GM19099 (cell line): ENCODE measurements around the gene ADGRF5.

Experiments
- POLR2A ChIP-seq: IDR thresholded peaks from 3 replicates; pipeline ENCODE4 v1.6.1; 2011; ENCODE audit warnings: low read depth; ENCODE audit not compliant: insufficient read length; ENCODE audit errors: extremely low read depth

The ADGRF5 gene

DNA sequence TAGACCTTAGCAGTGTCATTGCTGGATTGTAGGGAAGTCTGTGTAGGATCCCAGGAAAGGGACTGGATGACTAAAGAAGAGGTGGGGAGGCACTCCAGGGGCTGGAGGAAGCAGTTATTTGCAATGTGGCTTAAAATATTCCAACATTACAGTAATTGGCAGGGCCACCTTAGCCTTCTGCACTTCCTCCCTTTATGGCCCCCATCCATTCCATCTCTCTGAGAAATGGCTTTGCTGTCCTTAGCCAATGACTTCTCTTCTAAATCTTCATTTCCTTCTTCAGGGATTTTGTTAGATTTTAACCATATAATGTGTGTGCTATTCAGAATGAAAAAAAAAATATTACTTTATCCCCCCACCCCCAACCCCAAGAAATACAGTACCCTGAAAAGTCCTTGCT, 6.4 kb downstream of the ADGRF5 start:
- TF ChIP-seq POLR2A, result no peak

GRCh38 chr6:46914279-46914810, 7.4 kb downstream of the ADGRF5 start:
- TF ChIP-seq POLR2A, result no peak

DNA sequence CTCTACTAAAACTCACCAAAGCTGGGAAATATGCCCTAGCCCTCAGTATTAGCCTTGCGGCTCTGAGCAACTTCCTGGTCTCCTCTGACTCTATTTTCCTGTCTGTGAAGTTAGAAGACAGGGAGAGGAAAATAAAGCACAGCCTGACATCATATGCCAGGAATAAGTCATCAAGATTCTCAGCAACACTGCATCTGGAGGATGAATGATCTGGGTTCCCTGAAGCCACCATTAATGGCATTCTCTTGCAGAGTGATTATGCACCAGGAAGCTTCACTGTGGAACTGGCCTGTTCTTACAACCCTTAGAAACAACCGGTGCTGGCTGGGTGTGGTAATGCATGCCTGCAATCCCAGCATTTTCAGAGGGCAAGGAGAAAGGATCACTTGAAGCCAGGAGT, 12.4 kb downstream of the ADGRF5 start:
- no peak for TF ChIP-seq POLR2A

GRCh38 chr6:46906776-46907175, 15.0 kb downstream of the ADGRF5 start:
- no peak for TF ChIP-seq POLR2A

GRCh38 chr6:46904117-46904516, 17.6 kb downstream of the ADGRF5 start:
- no peak for TF ChIP-seq POLR2A

GRCh38 chr6:46903175-46903574, 18.6 kb downstream of the ADGRF5 start:
- no peak for TF ChIP-seq POLR2A

DNA sequence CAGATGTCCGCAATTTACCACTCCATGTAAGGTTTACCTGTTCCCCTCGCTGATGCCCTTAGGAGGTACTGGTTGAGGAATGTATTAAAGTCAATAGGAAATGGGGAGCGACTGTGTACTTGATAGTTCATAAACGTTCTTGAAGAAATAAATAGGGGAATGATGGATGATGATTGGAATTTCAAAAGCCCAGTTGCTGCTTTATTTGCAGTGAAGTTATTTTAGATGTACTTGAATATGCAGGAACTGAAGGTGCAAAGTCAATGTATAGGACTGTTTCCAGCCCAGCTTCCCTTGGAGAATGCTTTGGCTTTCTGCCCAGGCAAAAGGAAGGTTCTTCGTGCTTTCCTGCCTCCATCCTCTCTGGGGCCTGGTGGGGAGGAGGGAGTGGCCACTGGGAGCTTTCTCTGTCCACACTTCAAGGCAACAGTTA, 19.8 kb downstream of the ADGRF5 start:
- TF ChIP-seq POLR2A, result no peak

GRCh38 chr6:46900266-46900665, 21.5 kb downstream of the ADGRF5 start:
- TF ChIP-seq POLR2A, result no peak

- no peak for TF ChIP-seq POLR2A
These were observed 22.1 kb downstream of the ADGRF5 start for GRCh38 chr6:46899659-46900058.

- no peak for TF ChIP-seq POLR2A
These were observed 23.7 kb downstream of the ADGRF5 start for GRCh38 chr6:46898006-46898405.

DNA sequence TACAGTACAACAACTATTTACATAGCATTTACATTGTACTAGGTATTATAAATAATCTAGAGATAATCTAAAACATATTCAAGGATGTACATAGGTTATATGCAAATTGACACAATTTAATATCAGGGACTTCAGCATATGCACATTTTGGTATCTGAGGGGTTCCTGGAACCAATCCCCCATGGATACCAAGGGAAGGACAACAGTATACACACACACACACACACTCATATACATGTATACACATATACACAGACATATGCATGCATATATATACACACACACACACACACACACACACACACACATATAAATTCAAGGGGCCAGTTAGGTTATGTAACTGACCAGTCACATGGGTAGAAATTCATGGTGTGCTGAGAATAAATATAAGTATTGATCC, 24.9 kb downstream of the ADGRF5 start:
- TF ChIP-seq POLR2A, result no peak

DNA sequence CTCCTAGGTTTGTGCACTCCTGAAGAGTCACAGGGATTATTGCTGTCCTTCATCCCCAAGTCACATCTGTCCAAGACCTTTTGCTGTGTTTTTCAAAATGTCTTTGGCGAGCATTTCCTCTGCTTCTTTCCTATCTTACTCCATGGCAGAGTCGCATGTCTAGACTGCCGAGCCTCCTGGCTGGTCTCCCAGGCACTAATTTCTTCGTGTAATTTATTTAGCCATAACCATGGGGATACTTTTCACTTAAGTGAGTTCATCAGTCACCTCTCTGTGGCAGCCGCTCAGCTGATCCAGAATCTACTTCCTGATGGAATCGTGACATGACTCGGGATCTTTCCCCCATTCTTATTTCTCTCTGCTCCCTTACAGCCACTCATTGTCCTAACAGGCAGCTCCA, 25.8 kb downstream of the ADGRF5 start:
- TF ChIP-seq POLR2A, result no peak

GRCh38 chr6:46894433-46894832, 27.3 kb downstream of the ADGRF5 start:
- no peak for TF ChIP-seq POLR2A

- TF ChIP-seq POLR2A, result no peak
These were observed 28.1 kb downstream of the ADGRF5 start for GRCh38 chr6:46893648-46894047.

DNA sequence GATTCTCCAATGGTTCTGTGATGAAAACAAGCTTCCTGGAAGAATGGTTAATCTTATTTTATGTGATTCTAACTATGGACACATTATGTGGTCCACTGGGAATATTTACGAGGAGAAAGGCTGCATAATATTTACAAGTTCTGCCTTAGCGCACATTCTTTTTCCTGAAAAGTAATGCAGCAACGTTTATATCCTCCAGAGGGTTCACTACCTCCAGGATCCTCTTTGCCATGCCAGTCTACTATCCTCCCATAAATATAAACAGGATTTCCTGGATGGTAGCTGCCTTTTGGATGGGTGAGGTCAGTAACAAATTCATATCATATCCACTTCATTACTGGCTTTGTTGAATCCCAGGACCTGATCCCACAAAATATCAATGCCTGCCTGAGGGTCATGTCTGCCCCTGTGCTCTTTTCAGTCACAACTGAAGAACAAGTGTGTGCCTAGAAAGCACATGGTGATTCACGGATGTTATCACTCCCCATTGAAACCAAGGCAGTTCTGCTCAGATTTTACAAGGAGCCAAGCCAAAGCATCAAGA, 30.4 kb downstream of the ADGRF5 start:
- no peak for TF ChIP-seq POLR2A

- no peak for TF ChIP-seq POLR2A
These were observed 33.2 kb downstream of the ADGRF5 start for GRCh38 chr6:46888578-46888977.

GRCh38 chr6:46888031-46888430, 33.7 kb downstream of the ADGRF5 start:
- TF ChIP-seq POLR2A, result no peak
